Activated naive CD4-positive, alpha-beta T cell treated with anti-CD3 and anti-CD28 coated beads, Interleukin-2, amount 50 U/mL, for 72 hours (primary cell): Measurements from ENCODE around the gene DUSP18. TPM values are rescaled to one million over a fixed set of nuclear protein-coding genes. Genes with fewer than 3 reads are reported as not detected.
"Not testable (repeated sequence)": the region's sequence is repeated elsewhere in the genome, so short reads cannot be mapped to it uniquely, and the experiment has no call there.

Source experiments
- ATAC-seq, 2 donors: fragments of 150-1000 bp; cut with Tn5 transposase; 2 replicates each; pipeline ENCODE4 v1.10.0; 2021; ENCODE audit warnings: mild to moderate bottlenecking in 2 of 2, moderate library complexity in 2 of 2
- DNase-seq, 2 donors: peaks; one replicate each; pipeline ENCODE4 v3.0.0; 2021 to 2022; ENCODE audit warnings: low spot score in 2 of 2
- H3K27ac Mint-ChIP-seq, 2 donors: one replicate each; pipeline ENCODE4 v1.8.0; 2022; ENCODE audit warnings: mild to moderate bottlenecking in 2 of 2, mixed read lengths in 2 of 2
- H3K36me3 Mint-ChIP-seq, 2 donors: one replicate each; pipeline ENCODE4 v1.8.0; 2022; ENCODE audit warnings: mixed read lengths in 2 of 2
- H3K9me3 Mint-ChIP-seq, 2 donors: one replicate each; pipeline ENCODE4 v1.8.0; 2022; ENCODE audit warnings: mixed read lengths in 2 of 2
- total RNA-seq, 2 donors: library from RNA; stranded (reverse); gene quantifications; one replicate each; pipeline ENCODE4 v1.2.3, GENCODE V29; 2022

The DUSP18 gene
- total RNA-seq, 2 donors from 2014 or later: 7.4 to 10.4 TPM

DNA sequence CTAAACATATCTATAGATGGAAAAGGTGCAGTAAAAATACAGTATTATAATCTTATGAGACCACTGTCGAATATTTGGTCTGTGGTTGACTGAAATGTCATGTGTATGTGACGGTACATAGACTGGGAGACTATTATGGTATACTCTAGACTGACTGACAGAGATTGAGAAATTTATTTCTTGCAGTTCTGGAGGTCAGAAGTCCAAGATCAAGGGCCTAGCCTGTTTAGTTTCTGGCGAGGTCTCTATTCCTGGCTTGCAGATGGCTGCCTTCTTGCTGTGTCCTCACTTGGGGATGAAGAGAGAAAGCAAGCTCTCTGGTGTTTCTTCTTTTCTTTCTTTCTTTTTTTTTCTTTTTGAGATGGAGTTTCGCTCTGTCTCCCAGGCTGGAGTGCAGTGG, 19.7 kb upstream of the DUSP18 start:
- H3K27ac Mint-ChIP-seq: no peak overlapping the region
- H3K36me3 Mint-ChIP-seq: no peaks in the 10 kb centered on the region
- H3K9me3 Mint-ChIP-seq: no peaks in the 10 kb centered on the region
- ATAC-seq: no peak
- DNase-seq: no peak

DNA sequence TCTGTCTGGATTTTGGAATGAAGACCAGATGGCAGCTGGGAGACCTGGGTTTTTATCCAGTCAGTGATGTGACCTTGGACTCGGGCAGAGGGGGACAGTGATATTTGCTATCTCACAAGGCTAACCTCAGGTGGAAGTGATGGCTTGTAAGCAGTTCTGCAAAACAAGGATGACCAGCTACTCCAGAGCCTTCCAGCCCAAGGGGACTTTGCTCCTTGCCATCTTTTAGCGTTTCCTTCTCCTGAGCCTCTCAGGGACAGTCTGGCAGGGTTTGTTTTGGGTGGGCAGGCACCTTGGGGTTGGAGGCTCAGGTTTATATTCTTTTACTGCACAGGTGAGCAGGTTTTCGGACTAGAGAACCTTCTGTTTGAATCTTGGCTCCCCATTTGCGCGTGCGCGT, 17.5 kb upstream of the DUSP18 start:
- H3K9me3 Mint-ChIP-seq: no peaks in the 10 kb centered on the region
- DNase-seq (no peak), ATAC-seq (no peak)
- H3K36me3 Mint-ChIP-seq: no peaks in the 10 kb centered on the region
- no peak overlapping the region for H3K27ac Mint-ChIP-seq

GRCh38 chr22:30681831-30682230, 14.2 kb upstream of the DUSP18 start:
- H3K36me3 Mint-ChIP-seq: no peaks in the 10 kb centered on the region
- H3K27ac Mint-ChIP-seq: no peak overlapping the region
- DNase-seq: no peak
- no peaks in the 10 kb centered on the region for H3K9me3 Mint-ChIP-seq
- ATAC-seq: no peak

GRCh38 chr22:30680991-30681770, 13.5 kb upstream of the DUSP18 start:
- no peak for ATAC-seq
- H3K36me3 Mint-ChIP-seq: no peaks in the 10 kb centered on the region
- H3K27ac Mint-ChIP-seq: no peak overlapping the region
- no peaks in the 10 kb centered on the region for H3K9me3 Mint-ChIP-seq
- DNase-seq: no peak

- not testable (repeated sequence) for ATAC-seq, H3K27ac Mint-ChIP-seq, H3K36me3 Mint-ChIP-seq, DNase-seq, H3K9me3 Mint-ChIP-seq
Measured at GRCh38 chr22:30679895-30680690, 12.4 kb upstream of the DUSP18 start.

DNA sequence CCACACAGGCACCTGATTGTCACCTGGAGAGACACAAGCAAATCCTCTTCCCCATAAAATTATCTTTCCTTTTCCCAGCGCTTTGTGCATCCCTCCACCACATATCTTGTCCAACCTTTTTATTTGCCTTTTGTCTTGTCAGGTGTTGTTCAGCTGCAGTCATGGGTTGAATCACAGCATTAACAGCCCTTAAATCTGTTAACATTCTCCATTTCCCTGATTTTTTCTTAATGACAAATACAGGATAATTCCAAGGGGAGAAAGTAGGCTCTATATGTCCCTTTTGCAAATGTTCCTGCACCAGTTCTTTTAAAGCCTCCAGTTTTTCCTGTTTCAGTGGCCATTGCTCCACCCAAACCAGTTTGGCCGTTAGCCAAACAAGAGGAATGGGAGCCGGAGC, 8.9 kb upstream of the DUSP18 start:
- not testable (repeated sequence) for H3K9me3 Mint-ChIP-seq, H3K27ac Mint-ChIP-seq, ATAC-seq, H3K36me3 Mint-ChIP-seq, DNase-seq

DNA sequence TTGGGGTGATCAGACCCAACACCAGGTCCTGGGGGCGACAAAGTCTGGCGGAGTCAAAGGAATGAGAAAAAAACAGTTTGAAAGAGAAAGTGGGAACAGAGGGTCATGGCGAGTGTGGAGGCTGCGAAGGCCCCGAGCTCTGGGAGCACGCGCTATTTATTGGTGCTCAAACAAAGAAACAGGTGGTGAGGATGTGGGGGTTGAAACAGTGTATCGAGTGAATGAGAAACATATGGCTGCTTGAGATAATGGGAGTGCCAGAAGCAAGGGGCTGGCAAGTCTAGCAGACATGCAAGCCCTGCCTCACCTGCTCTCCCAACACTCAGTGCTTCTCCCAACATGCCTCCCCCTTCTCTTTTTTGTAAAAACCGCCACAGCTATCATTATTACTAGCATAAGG, 7.8 kb upstream of the DUSP18 start:
- ATAC-seq: no peak
- Mint-ChIP-seq H3K36me3 (no peaks in the 10 kb centered on the region), H3K9me3 (no peaks in the 10 kb centered on the region), H3K27ac (no peak overlapping the region)
- DNase-seq: no peak

- DNase-seq (no peak), ATAC-seq (no peak)
- no peaks in the 10 kb centered on the region for H3K9me3 Mint-ChIP-seq
- H3K36me3 Mint-ChIP-seq: no peaks in the 10 kb centered on the region
- H3K27ac Mint-ChIP-seq: no peak overlapping the region
Measured at GRCh38 chr22:30674482-30674881, 6.8 kb upstream of the DUSP18 start.

DNA sequence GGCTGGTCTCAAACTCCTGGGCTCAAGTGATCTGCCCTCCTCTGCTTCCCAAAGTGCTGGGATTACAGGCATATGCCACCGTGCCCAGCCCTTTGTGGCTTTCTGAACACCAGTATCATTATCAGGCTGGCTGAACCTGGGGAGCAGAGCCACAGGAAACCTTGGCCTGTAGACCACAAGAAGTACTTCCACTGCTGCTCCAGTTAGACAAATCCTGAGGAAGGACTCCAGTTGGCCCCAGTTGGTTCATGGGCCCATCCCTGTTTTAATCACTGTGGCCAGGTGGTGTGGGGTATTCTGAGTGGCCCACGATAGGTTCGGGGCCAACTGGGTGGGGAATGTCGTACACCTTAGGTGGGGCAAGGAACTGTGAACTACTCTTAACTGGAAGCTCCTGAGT, 5.5 kb upstream of the DUSP18 start:
- H3K27ac Mint-ChIP-seq: peak overlapping the region in 1 of 2 donors; percentile 26
- DNase-seq: no peak
- ATAC-seq: no peak
- no peaks in the 10 kb centered on the region for H3K36me3 Mint-ChIP-seq
- H3K9me3 Mint-ChIP-seq: no peaks in the 10 kb centered on the region

GRCh38 chr22:30671071-30671470, 3.4 kb upstream of the DUSP18 start:
- H3K27ac Mint-ChIP-seq: no peak overlapping the region
- no peak for DNase-seq
- H3K9me3 Mint-ChIP-seq: no peaks in the 10 kb centered on the region
- no peak for ATAC-seq
- no peaks in the 10 kb centered on the region for H3K36me3 Mint-ChIP-seq

DNA sequence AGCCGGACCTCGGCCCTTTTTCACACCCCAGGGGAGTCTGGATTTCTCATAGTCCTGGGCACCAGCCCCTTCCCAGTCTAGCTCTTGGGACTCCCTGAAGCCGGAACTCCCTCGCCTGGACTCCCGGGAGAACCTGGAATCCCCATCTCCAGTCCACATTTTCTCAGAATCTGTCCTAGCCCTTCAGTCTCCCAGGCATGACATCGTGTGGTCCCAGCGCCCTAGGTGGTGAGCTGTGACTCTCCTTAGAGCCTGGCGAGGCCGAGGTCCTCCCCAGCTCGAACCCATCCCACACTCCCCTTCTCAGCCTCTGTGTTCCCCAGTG, 673 bp upstream of the DUSP18 start:
- H3K9me3 Mint-ChIP-seq: no peaks in the 10 kb centered on the region
- H3K36me3 Mint-ChIP-seq: peaks cover 0 to 7% of the 10 kb centered on the region in 2 donors
- ATAC-seq: no peak
- DNase-seq: no peak
- H3K27ac Mint-ChIP-seq: peak overlapping the region; percentile 33 to 77

DNA sequence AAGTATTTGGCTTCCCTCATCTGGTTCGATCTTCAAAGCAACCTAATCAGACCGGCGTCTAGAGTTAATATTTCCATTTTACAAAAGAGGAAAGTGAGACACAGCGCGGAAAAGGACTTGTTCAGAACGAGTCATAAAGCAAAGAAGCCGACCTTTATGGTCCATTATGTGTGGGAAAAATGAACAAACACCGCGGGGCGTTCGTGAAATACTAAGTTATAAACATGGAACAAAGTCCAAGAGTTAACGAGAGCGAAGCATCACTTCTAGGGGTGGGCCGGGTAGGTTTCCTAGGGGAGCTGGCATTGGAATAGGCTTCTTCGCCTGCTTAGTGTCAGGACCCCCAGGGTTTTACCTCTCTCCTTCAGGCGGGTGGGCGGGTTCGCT, 575 bp downstream of the DUSP18 start:
- DNase-seq (peak in 1 of 2 donors; percentile 9), ATAC-seq (peak; percentile 12 to 40)
- Mint-ChIP-seq H3K36me3 (peaks cover 0 to 14% of the 10 kb centered on the region in 2 donors), H3K9me3 (no peaks in the 10 kb centered on the region), H3K27ac (peak overlapping the region in 1 of 2 donors; percentile 81)

DNA sequence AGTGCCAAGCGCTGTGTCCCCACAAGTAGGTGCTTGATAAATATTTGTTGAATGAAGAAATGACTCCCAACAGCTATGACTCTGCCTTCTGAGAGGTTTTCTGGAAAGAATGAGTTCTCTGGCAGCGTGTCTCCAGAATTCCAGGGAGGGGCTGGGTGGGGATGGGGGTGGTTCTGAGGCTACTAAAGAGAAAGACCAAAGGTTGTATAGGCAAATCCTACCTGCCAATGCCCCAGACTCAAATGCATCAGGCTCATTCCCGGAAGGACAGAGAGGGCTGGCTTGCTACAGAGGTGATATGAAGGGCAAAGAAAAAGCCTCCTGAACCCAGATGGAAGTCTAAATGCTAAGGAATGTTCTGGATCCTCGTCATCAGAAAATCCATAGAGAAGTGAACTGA, 1.9 kb downstream of the DUSP18 start:
- Mint-ChIP-seq H3K36me3 (peaks cover 0 to 14% of the 10 kb centered on the region in 2 donors), H3K9me3 (no peaks in the 10 kb centered on the region), H3K27ac (no peak overlapping the region)
- ATAC-seq (no peak), DNase-seq (no peak)

GRCh38 chr22:30665266-30665665, 2.4 kb downstream of the DUSP18 start:
- ATAC-seq: no peak
- no peaks in the 10 kb centered on the region for H3K9me3 Mint-ChIP-seq
- DNase-seq: no peak
- no peak overlapping the region for H3K27ac Mint-ChIP-seq
- peaks cover 0 to 18% of the 10 kb centered on the region in 2 donors for H3K36me3 Mint-ChIP-seq

DNA sequence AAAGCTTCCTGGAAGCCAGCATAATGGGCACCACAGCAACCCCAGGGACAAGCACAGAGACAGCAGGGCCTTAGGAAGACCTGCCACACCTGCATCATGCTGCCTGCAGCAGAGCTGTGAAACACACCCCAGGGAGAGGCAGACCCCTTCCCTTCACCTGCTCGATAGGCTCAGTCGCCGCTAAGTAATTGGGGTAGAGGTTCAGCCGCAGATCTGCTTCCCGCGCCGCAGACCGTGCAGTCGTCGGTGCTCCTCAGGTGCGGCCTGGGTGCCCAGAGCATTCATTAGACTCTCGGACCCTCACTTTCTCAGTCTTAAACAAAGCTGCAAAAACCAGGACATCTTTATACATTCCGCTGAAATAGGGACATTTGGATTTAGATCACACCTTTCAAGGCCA, 2.9 kb downstream of the DUSP18 start:
- Mint-ChIP-seq H3K9me3 (no peaks in the 10 kb centered on the region), H3K27ac (no peak overlapping the region), H3K36me3 (peaks cover 0 to 22% of the 10 kb centered on the region in 2 donors)
- ATAC-seq (no peak), DNase-seq (no peak)

GRCh38 chr22:30662040-30662439, 5.6 kb downstream of the DUSP18 start:
- DNase-seq: no peak
- no peak for ATAC-seq
- no peaks in the 10 kb centered on the region for H3K9me3 Mint-ChIP-seq
- no peak overlapping the region for H3K27ac Mint-ChIP-seq
- peaks cover 0 to 24% of the 10 kb centered on the region in 2 donors for H3K36me3 Mint-ChIP-seq

- DNase-seq (no peak), ATAC-seq (no peak)
- H3K9me3 Mint-ChIP-seq: no peaks in the 10 kb centered on the region
- H3K27ac Mint-ChIP-seq: no peak overlapping the region
- H3K36me3 Mint-ChIP-seq: peaks cover 0 to 9% of the 10 kb centered on the region in 2 donors
Measured at GRCh38 chr22:30655532-30655931, 12.1 kb downstream of the DUSP18 start.

GRCh38 chr22:30654361-30654760, 13.3 kb downstream of the DUSP18 start:
- H3K9me3 Mint-ChIP-seq: no peaks in the 10 kb centered on the region
- no peaks in the 10 kb centered on the region for H3K36me3 Mint-ChIP-seq
- H3K27ac Mint-ChIP-seq: peak overlapping the region in 1 of 2 donors; percentile 74
- no peak for DNase-seq
- ATAC-seq: no peak
